GM13977 (cell line): ENCODE results near the gene KRTAP17-1.

ENCODE experiments used
- DNase-seq: peaks from one replicate; pipeline ENCODE4 v3.0.0; 2012; ENCODE audit warnings: low spot score
- CTCF ChIP-seq: IDR thresholded peaks from 2 replicates; pipeline ENCODE4 v1.5.1; 2012; ENCODE audit warnings: mild to moderate bottlenecking, control low read depth; ENCODE audit not compliant: insufficient read depth; ENCODE audit errors: extremely low read depth, missing control alignments
- in situ Hi-C: fragments of 300-500 bp; cut with MboI; formaldehyde crosslinking; loops from one replicate; pipeline ENCODE4 v1.12.0; 2022; ENCODE audit warnings: low sequenced_read_pairs, low pct_unique_long_range_greater_than_20kb, mixed read lengths, inconsistent platforms; ENCODE audit not compliant: unreplicated experiment

The KRTAP17-1 gene

GRCh38 chr17:41325611-41326010, 10.1 kb upstream of the KRTAP17-1 start:
- TF ChIP-seq CTCF = no peak
- in situ Hi-C loops = no loop called here
- no peak for DNase-seq

- TF ChIP-seq CTCF = no peak
- in situ Hi-C loops = no loop called here
- DNase-seq = no peak
These were observed 9.6 kb upstream of the KRTAP17-1 start for GRCh38 chr17:41325126-41325525.

- no peak for DNase-seq
- no peak for TF ChIP-seq CTCF
- in situ Hi-C loops = no loop called here
These were observed 8.9 kb upstream of the KRTAP17-1 start for GRCh38 chr17:41324180-41325075.

- DNase-seq = no peak
- TF ChIP-seq CTCF = no peak
- in situ Hi-C loops = no loop called here
These were observed 7.7 kb upstream of the KRTAP17-1 start for GRCh38 chr17:41322903-41323895.

- TF ChIP-seq CTCF = peak; percentile 68
- DNase-seq = peak; percentile 62
- in situ Hi-C loops = no loop called here
These were observed 6.8 kb upstream of the KRTAP17-1 start for GRCh38 chr17:41322094-41322902.

- DNase-seq = no peak
- in situ Hi-C loops = no loop called here
- TF ChIP-seq CTCF = no peak
These were observed 2.7 kb upstream of the KRTAP17-1 start for GRCh38 chr17:41318231-41318630.
